Lower leg skin (tissue), 4 donors: Measurements from ENCODE around the gene RGS16. TPM values are rescaled to one million over a fixed set of nuclear protein-coding genes. Genes with fewer than 3 reads are reported as not detected.

ENCODE experiments used
- DNase-seq, 2 donors: peaks; one replicate each; pipeline ENCODE4 v3.0.0-alpha.2; 2019; ENCODE audit warnings: low spot score in 2 of 2
- H3K4me3 ChIP-seq: fragments of 200-600 bp; sonication (generic); 2 replicates; pipeline ENCODE4 v1.5.1; 2017; ENCODE audit warnings: mild to moderate bottlenecking, low read depth; ENCODE audit not compliant: poor library complexity, severe bottlenecking
- CTCF ChIP-seq, 3 donors: fragments of 450-650 bp; IDR thresholded peaks; one replicate each; pipeline ENCODE4 v1.5.1; 2016; ENCODE audit warnings: antibody characterized with exemption in 3 of 3, mild to moderate bottlenecking in 3 of 3, moderate library complexity in 2 of 3
- POLR2A ChIP-seq, 2 donors: fragments of 450-650 bp; IDR thresholded peaks; one replicate each; pipeline ENCODE4 v1.6.1; 2016 to 2017; ENCODE audit warnings: antibody characterized with exemption in 2 of 2, mild to moderate bottlenecking in 1 of 2, moderate library complexity in 1 of 2
- WGBS, 2 donors: methylation state at CpG; one replicate each; pipeline ENCODE4 v1.1.5; 2018; 5-methylcytosine and 5-hydroxymethylcytosine counted together
- intact Hi-C: fragments of 100-400 bp; cut with DNase I; formaldehyde crosslinking; loops from one replicate; pipeline ENCODE4 v1.15.0; 2023; ENCODE audit warnings: low total_unique reads
- total RNA-seq, 4 donors: library from RNA; depleted of rRNA; stranded (reverse); fragments of >200 nt; gene quantifications; one replicate each; pipeline ENCODE4 v1.1.0, GENCODE V29; 2016

RGS16 gene
- total RNA-seq, 4 donors from 2014 or later = 0.37 to 1.2 (median 1.1) TPM; not detected in 1

- WGBS, 2 donors = 85 to 96% methylated on average over 3 of the region's 3 CpGs
- no peak for TF ChIP-seq CTCF (IDR thresholded peaks at IDR 0.05)
- TF ChIP-seq POLR2A (IDR thresholded peaks at IDR 0.05) = no peak
- DNase-seq = no peak
- H3K4me3 ChIP-seq = no peak overlapping the region
- intact Hi-C loops = no loop called here
Measured at GRCh38 chr1:182568647-182569284, 35.4 kb downstream of the RGS16 start.

- intact Hi-C loops = no loop called here
- 90 to 96% methylated on average over 5 of the region's 5 CpGs for WGBS, 2 donors
- TF ChIP-seq POLR2A (IDR thresholded peaks at IDR 0.05) = no peak
- TF ChIP-seq CTCF (IDR thresholded peaks at IDR 0.05) = no peak
- no peak for DNase-seq
- H3K4me3 ChIP-seq = no peak overlapping the region
Measured at GRCh38 chr1:182567629-182568028, 36.6 kb downstream of the RGS16 start.

GRCh38 chr1:182565537-182565936 is 38.7 kb downstream of the RGS16 start:
- DNase-seq = no peak
- TF ChIP-seq CTCF (IDR thresholded peaks at IDR 0.05) = no peak
- TF ChIP-seq POLR2A (IDR thresholded peaks at IDR 0.05) = no peak
- no peak overlapping the region for H3K4me3 ChIP-seq
- intact Hi-C loops = no loop called here
- 88 to 92% methylated on average over 3 of the region's 3 CpGs for WGBS, 2 donors

GRCh38 chr1:182564406-182565004 is 39.7 kb downstream of the RGS16 start:
- 69 to 70% methylated on average over 2 of the region's 2 CpGs for WGBS, 2 donors
- DNase-seq = no peak
- no peak overlapping the region for H3K4me3 ChIP-seq
- intact Hi-C loops = no loop called here
- TF ChIP-seq CTCF (IDR thresholded peaks at IDR 0.05) = no peak
- TF ChIP-seq POLR2A (IDR thresholded peaks at IDR 0.05) = no peak

GRCh38 chr1:182563095-182563494 is 41.1 kb downstream of the RGS16 start:
- WGBS, 2 donors = 86 to 88% methylated on average over 4 of the region's 4 CpGs
- no peak overlapping the region for H3K4me3 ChIP-seq
- intact Hi-C loops = no loop called here
- DNase-seq = no peak
- TF ChIP-seq POLR2A (IDR thresholded peaks at IDR 0.05) (no peak), CTCF (IDR thresholded peaks at IDR 0.05) (no peak)
